CD14-positive monocyte (primary cell): ENCODE data around the gene PVR. TPM values are rescaled to one million over a fixed set of nuclear protein-coding genes. Genes with fewer than 3 reads are reported as not detected.

Experiments used
- DNase-seq, 3 donors: peaks; one replicate each; pipeline ENCODE4 v3.0.0-alpha.2; 2011 to 2022
- H2AFZ ChIP-seq: 2 replicates; pipeline ENCODE4 v1.6.0; 2012; ENCODE audit warnings: mild to moderate bottlenecking, low read depth, low read length, inconsistent platforms; ENCODE audit not compliant: insufficient read depth, poor library complexity, severe bottlenecking
- H3K27ac ChIP-seq, 2 donors: 1 replicate in 1 of 2; 2 replicates in 1 of 2; pipeline ENCODE4 v1.5.1; 2012 to 2013; ENCODE audit warnings: low read length in 2 of 2, control low read depth in 1 of 2, inconsistent platforms in 1 of 2, low read depth in 1 of 2, mild to moderate bottlenecking in 1 of 2
- H3K27me3 ChIP-seq, 2 donors: one replicate each; pipeline versions ENCODE4 v1.6.0 to v1.6.1; 2011 to 2013; ENCODE audit warnings: low read length in 2 of 2; ENCODE audit not compliant: control insufficient read depth in 2 of 2, insufficient read depth in 2 of 2
- H3K36me3 ChIP-seq, 2 donors: replicated peaks in 1 of 2; 1 replicate in 1 of 2; 2 replicates in 1 of 2; pipeline versions ENCODE4 v1.5.1 to v1.6.1; 2012 to 2013; ENCODE audit warnings: low read length in 2 of 2, control low read depth in 1 of 2, inconsistent platforms in 1 of 2, mild to moderate bottlenecking in 1 of 2; ENCODE audit not compliant: insufficient read depth in 2 of 2, control insufficient read depth in 1 of 2
- H3K4me1 ChIP-seq, 2 donors: 1 replicate in 1 of 2; 2 replicates in 1 of 2; pipeline versions ENCODE4 v1.5.1 to v1.6.1; 2012 to 2013; ENCODE audit warnings: low read length in 2 of 2, control low read depth in 1 of 2, inconsistent platforms in 1 of 2, mild to moderate bottlenecking in 1 of 2, moderate library complexity in 1 of 2; ENCODE audit not compliant: insufficient read depth in 2 of 2, control insufficient read depth in 1 of 2
- H3K4me2 ChIP-seq: replicated peaks from 2 replicates; pipeline ENCODE3; 2012; ENCODE audit warnings: low read length, moderate library complexity, mild to moderate bottlenecking; ENCODE audit not compliant: poor library complexity, severe bottlenecking; ENCODE audit errors: extremely low read depth
- H3K4me3 ChIP-seq, 3 experiments: fragments of 200-600 bp in 1 of 3; sonication (generic) in 1 of 3; replicated peaks in 1 of 3; 1 replicate in 2 of 3; 2 replicates in 1 of 3; pipeline ENCODE4 v1.5.1; 2011 to 2013; ENCODE audit warnings: low read length in 3 of 3, mild to moderate bottlenecking in 3 of 3, control low read depth in 2 of 3, low read depth in 2 of 3, inconsistent platforms in 1 of 3, moderate library complexity in 1 of 3
- H3K79me2 ChIP-seq: 2 replicates; pipeline ENCODE4 v1.6.0; 2012; ENCODE audit warnings: mild to moderate bottlenecking, control low read depth, inconsistent platforms, low read length, moderate library complexity; ENCODE audit not compliant: insufficient read depth
- H3K9ac ChIP-seq: 2 replicates; pipeline ENCODE4 v1.6.0; 2017; ENCODE audit warnings: low read length, mild to moderate bottlenecking; ENCODE audit not compliant: insufficient read depth, poor library complexity, severe bottlenecking
- H3K9me3 ChIP-seq, 2 donors: replicated peaks in 1 of 2; 1 replicate in 1 of 2; 2 replicates in 1 of 2; pipeline versions ENCODE4 v1.5.1 to v1.6.1; 2012 to 2013; ENCODE audit warnings: low read length in 2 of 2, control low read depth in 1 of 2; ENCODE audit not compliant: control insufficient read depth in 1 of 2, insufficient read depth in 1 of 2
- H4K20me1 ChIP-seq: 2 replicates; pipeline ENCODE4 v1.6.0; 2012; ENCODE audit warnings: mild to moderate bottlenecking, low read length, control low read depth, moderate library complexity; ENCODE audit not compliant: insufficient read depth
- H3K27ac Mint-ChIP-seq, 7 donors: one replicate each; pipeline ENCODE4 v1.8.0; 2020; ENCODE audit warnings: mild to moderate bottlenecking in 7 of 7, mixed read lengths in 7 of 7, moderate library complexity in 6 of 7, inconsistent platforms in 2 of 7
- H3K27me3 Mint-ChIP-seq, 3 donors: one replicate each; pipeline ENCODE4 v1.8.0; 2021 to 2022; ENCODE audit warnings: low read depth in 3 of 3, mild to moderate bottlenecking in 3 of 3, mixed read lengths in 3 of 3, moderate library complexity in 3 of 3, inconsistent platforms in 1 of 3
- H3K36me3 Mint-ChIP-seq, 2 donors: one replicate each; pipeline ENCODE4 v1.8.0; 2020; ENCODE audit warnings: mixed read lengths in 2 of 2, inconsistent platforms in 1 of 2, mild to moderate bottlenecking in 1 of 2
- H3K4me1 Mint-ChIP-seq: one replicate; pipeline ENCODE4 v1.8.0; 2020; ENCODE audit warnings: mild to moderate bottlenecking, mixed read lengths
- H3K4me3 Mint-ChIP-seq, 2 donors: one replicate each; pipeline ENCODE4 v1.8.0; 2020; ENCODE audit warnings: mild to moderate bottlenecking in 2 of 2, mixed read lengths in 2 of 2, moderate library complexity in 1 of 2
- H3K9me3 Mint-ChIP-seq, 7 donors: one replicate each; pipeline ENCODE4 v1.8.0; 2020 to 2022; ENCODE audit warnings: mixed read lengths in 7 of 7, mild to moderate bottlenecking in 6 of 7, moderate library complexity in 6 of 7, inconsistent platforms in 2 of 7
- CTCF ChIP-seq: fragments of 200-600 bp; IDR thresholded peaks from one replicate; pipeline ENCODE4 v1.8.0; 2022; ENCODE audit warnings: antibody characterized with exemption, mild to moderate bottlenecking
- WGBS: methylation state at CpG from one replicate; pipeline ENCODE4 v1.1.5; 2013; ENCODE audit warnings: missing lambda C conversion rate; ENCODE audit not compliant: insufficient coverage; 5-methylcytosine and 5-hydroxymethylcytosine counted together
- intact Hi-C, 2 donors: fragments of 100-400 bp; cut with micrococcal nuclease; formaldehyde crosslinking; loops; one replicate each; pipeline versions ENCODE4 v1.15.0 to v1.15.1; 2023
- polyA plus RNA-seq, 3 donors: library from polyadenylated mRNA; depleted of rRNA in 1 of 3; unstranded in 2 of 3; stranded (reverse) in 1 of 3; fragments of 300-500 nt in 2 of 3; fragments of >200 nt in 1 of 3; fragmentation: Illumina TruSeq in 2 of 3; gene quantifications; 1 replicate in 2 of 3; 2 replicates in 1 of 3; pipeline ENCODE4 v1.2.3, GENCODE V29; 2012 to 2021

The PVR gene
- polyA plus RNA-seq, 3 donors = 10.1 to 20.2 (median 12.9) TPM

DNA sequence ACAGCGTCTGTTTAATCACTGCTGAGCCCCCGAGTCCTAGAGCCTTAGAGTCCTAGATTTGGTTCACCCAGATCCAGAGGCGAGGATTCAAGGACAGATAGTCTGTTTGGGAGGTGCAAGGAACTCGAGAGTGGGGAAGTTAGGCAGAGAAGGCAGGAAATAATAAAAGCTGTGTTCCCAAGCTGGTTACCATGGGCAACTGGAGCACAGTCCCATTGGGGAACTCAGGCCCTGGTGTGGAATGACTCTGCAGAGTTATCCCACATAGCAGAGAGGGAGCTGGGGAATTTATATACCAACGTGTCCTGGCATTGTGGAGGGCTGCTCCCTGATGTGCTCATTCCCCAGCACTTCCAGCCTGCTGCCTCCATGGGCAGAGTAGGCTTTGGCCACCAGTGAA is 20.6 kb upstream of the PVR start:
- Histone ChIP-seq H3K79me2 (no peaks in the 10 kb centered on the region), H3K27ac (peak overlapping the region; percentile 53 to 69), H3K4me1 (peaks cover 54 to 57% of the 10 kb centered on the region in 2 donors), H3K36me3 (no peaks in the 10 kb centered on the region), H3K4me3 (peak overlapping the region in 1 of 3 experiments; percentile 47), H3K27me3 (no peaks in the 10 kb centered on the region), H4K20me1 (no peaks in the 10 kb centered on the region), H3K9me3 (peaks cover 0 to 5% of the 10 kb centered on the region in 2 donors), H3K4me2 (peak overlapping the region; percentile 53), H2AFZ (no peak overlapping the region), H3K9ac (no peak overlapping the region)
- TF ChIP-seq CTCF = no peak
- Mint-ChIP-seq H3K4me3 (peak overlapping the region in 1 of 2 donors; percentile 84), H3K27ac (peak overlapping the region; percentile 81 to 96 (median 91)), H3K9me3 (peaks cover 3 to 17% (median 6%) of the 10 kb centered on the region in 7 donors), H3K4me1 (peaks cover 48% of the 10 kb centered on the region), H3K27me3 (peaks cover 2 to 6% (median 3%) of the 10 kb centered on the region in 3 donors), H3K36me3 (no peaks in the 10 kb centered on the region)
- intact Hi-C loops = no loop called here
- WGBS = 45% methylated on average over 5 of the region's 5 CpGs
- DNase-seq = peak; percentile 64 to 78 (median 74)

GRCh38 chr19:44623626-44624025 is 20.1 kb upstream of the PVR start:
- H4K20me1 ChIP-seq = no peaks in the 10 kb centered on the region
- H3K27me3 ChIP-seq = no peaks in the 10 kb centered on the region
- peaks cover 49 to 52% of the 10 kb centered on the region in 2 donors for H3K4me1 ChIP-seq
- H2AFZ ChIP-seq = no peak overlapping the region
- DNase-seq = no peak
- H3K36me3 ChIP-seq = no peaks in the 10 kb centered on the region
- TF ChIP-seq CTCF = no peak
- H3K4me3 Mint-ChIP-seq = peak overlapping the region in 1 of 2 donors; percentile 15
- H3K9me3 ChIP-seq = peaks cover 0 to 5% of the 10 kb centered on the region in 2 donors
- peak overlapping the region; percentile 53 to 69 for H3K27ac ChIP-seq
- peak overlapping the region in 6 of 7 donors; percentile 78 to 96 (median 90) for H3K27ac Mint-ChIP-seq
- no peaks in the 10 kb centered on the region for H3K36me3 Mint-ChIP-seq
- peak overlapping the region; percentile 53 for H3K4me2 ChIP-seq
- H3K4me1 Mint-ChIP-seq = peaks cover 43% of the 10 kb centered on the region
- 73% methylated on average over 1 of the region's 4 CpGs for whole genome bisulfite sequencing
- intact Hi-C loops = no loop called here
- no peaks in the 10 kb centered on the region for H3K79me2 ChIP-seq
- peak overlapping the region in 1 of 3 experiments; percentile 47 for H3K4me3 ChIP-seq
- no peak overlapping the region for H3K9ac ChIP-seq
- H3K9me3 Mint-ChIP-seq = peaks cover 3 to 17% (median 6%) of the 10 kb centered on the region in 7 donors
- peaks cover 2 to 6% (median 3%) of the 10 kb centered on the region in 3 donors for H3K27me3 Mint-ChIP-seq
